Karpas-422 (cell line): ENCODE data around the gene HDAC4. TPM values are rescaled to one million over a fixed set of nuclear protein-coding genes. Genes with fewer than 3 reads are reported as not detected.

Experiments used
- DNase-seq: peaks from one replicate; pipeline ENCODE4 v3.0.0-alpha.2; 2015
- H2AFZ ChIP-seq: fragments of 200-600 bp; sonication (generic); 2 replicates; pipeline ENCODE4 v1.6.1; 2014; ENCODE audit warnings: antibody characterized with exemption, low read length, mixed read lengths
- H3K27ac ChIP-seq: fragments of 200-600 bp; sonication (generic); 2 replicates; pipeline ENCODE4 v1.5.1; 2014; ENCODE audit warnings: mild to moderate bottlenecking, low read length, moderate library complexity
- H3K27me3 ChIP-seq: fragments of 200-600 bp; sonication (generic); 2 replicates; pipeline ENCODE4 v1.6.1; 2014; ENCODE audit warnings: low read length, mixed read lengths
- H3K36me3 ChIP-seq: fragments of 200-600 bp; sonication (generic); 2 replicates; pipeline ENCODE4 v1.6.1; 2014; ENCODE audit warnings: low read length, mixed read lengths; ENCODE audit not compliant: insufficient read depth
- H3K4me1 ChIP-seq: fragments of 200-600 bp; sonication (generic); 2 replicates; pipeline ENCODE4 v1.6.1; 2014; ENCODE audit warnings: mild to moderate bottlenecking, low read length, mixed read lengths
- H3K4me2 ChIP-seq: fragments of 200-600 bp; sonication (generic); 2 replicates; pipeline ENCODE4 v1.6.1; 2014; ENCODE audit warnings: low read length, low read depth, mild to moderate bottlenecking; ENCODE audit not compliant: poor library complexity, severe bottlenecking
- H3K4me3 ChIP-seq: fragments of 200-600 bp; sonication (generic); 2 replicates; pipeline ENCODE4 v1.5.1; 2014; ENCODE audit warnings: mild to moderate bottlenecking, antibody characterized with exemption, low read length, mixed read lengths
- H3K79me2 ChIP-seq: fragments of 200-600 bp; sonication (generic); 2 replicates; pipeline ENCODE4 v1.6.1; 2014; ENCODE audit warnings: mild to moderate bottlenecking, low read length, mixed read lengths
- H3K9ac ChIP-seq: fragments of 200-600 bp; sonication (generic); 2 replicates; pipeline ENCODE4 v1.6.0; 2014; ENCODE audit warnings: low read length
- H3K9me2 ChIP-seq: fragments of 200-600 bp; sonication (generic), shearing (Covaris generic); replicated peaks from 2 replicates; pipeline ENCODE4 v1.6.0; 2014; ENCODE audit warnings: mild to moderate bottlenecking, low read length, moderate library complexity; ENCODE audit not compliant: insufficient read depth
- H3K9me3 ChIP-seq: fragments of 300-700, 200-600 bp; sonication (generic); 2 replicates; pipeline ENCODE4 v1.6.1; 2014; ENCODE audit warnings: low read length, mixed read lengths
- H4K20me1 ChIP-seq: fragments of 200-600 bp; sonication (generic); 2 replicates; pipeline ENCODE4 v1.6.1; 2014; ENCODE audit warnings: mild to moderate bottlenecking, antibody characterized with exemption, low read length, low read depth; ENCODE audit not compliant: insufficient read depth
- total RNA-seq: library from RNA; depleted of rRNA; stranded (reverse); fragments of >200 nt; shearing (Covaris generic); gene quantifications from 2 replicates; pipeline ENCODE4 v1.2.3, GENCODE V29; 2014; ENCODE audit warnings: low replicate concordance

The HDAC4 gene
- total RNA-seq, 1 experiment from 2014 or later: 8.5 TPM

DNA sequence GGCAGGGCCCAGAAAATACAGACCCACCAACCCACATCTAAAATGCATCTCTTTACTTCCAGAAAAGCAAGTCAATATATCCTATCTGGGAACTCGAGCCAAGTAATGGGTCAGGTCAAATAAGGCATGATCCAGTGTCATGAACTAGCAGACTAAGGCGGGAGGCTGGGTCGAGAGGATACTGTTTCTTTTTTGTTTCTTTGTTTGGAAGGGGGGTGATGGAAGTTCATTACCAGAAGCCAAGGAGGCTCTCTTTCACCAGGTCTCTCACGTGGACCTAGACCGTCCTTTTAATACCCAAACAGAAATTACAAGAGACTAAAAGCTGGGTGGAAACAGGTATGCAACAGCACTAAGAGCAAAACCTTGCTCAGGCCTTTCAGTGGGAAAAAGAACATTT is 108.3 kb downstream of the HDAC4 start:
- Histone ChIP-seq H3K9me2 (no peaks in the 10 kb centered on the region), H3K27me3 (no peaks in the 10 kb centered on the region), H3K9me3 (no peaks in the 10 kb centered on the region), H3K27ac (no peak overlapping the region), H3K4me3 (no peak overlapping the region), H3K4me2 (no peak overlapping the region), H3K9ac (no peak overlapping the region), H3K36me3 (no peaks in the 10 kb centered on the region), H3K4me1 (no peaks in the 10 kb centered on the region), H3K79me2 (no peaks in the 10 kb centered on the region), H2AFZ (no peak overlapping the region), H4K20me1 (peaks cover 67% of the 10 kb centered on the region)
- no peak for DNase-seq

DNA sequence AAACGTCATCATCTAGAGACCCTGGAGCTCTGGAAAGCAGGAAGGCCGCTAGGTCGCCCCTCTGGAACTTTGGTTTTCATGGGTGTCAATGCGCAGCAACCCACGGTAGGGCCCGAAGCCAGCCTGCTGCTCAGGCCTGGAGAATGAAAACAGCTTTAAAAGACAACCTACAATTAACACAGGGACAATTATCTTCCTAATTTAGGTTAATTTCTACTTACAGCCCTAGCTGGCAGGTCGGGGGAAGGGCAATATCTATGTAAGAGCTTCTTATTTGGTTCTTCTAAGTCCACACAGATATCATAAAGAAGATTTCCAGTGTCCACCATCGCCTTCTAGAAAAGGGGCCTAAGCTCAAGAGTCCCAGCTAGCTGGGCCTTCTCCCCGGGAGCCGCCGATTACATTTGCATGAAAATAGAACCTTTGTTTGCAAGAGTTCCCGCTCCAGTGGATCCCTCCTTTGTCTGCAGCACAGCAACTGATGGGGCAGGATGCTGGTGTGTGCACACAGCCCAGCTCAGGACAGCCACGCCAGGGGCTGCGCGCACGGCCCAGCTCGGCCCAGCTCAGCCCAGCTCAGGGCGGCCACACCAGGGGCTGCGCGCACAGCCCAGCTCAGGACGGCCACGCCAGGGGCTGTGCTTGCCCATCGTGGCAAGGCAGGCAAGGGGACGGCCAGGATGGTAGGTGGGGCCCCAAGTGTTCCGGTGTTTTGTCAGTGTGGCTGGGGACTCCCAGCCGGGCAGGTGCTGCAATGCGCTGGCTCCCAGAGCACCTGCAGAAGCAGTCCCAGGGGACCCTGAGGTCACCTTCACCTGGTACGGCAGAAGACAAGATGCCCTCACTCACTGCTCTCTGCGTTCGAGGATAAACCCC is 109.1 kb downstream of the HDAC4 start:
- H3K27me3 ChIP-seq: no peaks in the 10 kb centered on the region
- no peak overlapping the region for H2AFZ ChIP-seq
- no peaks in the 10 kb centered on the region for H3K4me1 ChIP-seq
- no peaks in the 10 kb centered on the region for H3K9me3 ChIP-seq
- no peak overlapping the region for H3K4me3 ChIP-seq
- no peaks in the 10 kb centered on the region for H3K36me3 ChIP-seq
- no peak overlapping the region for H3K27ac ChIP-seq
- H4K20me1 ChIP-seq: peaks cover 62% of the 10 kb centered on the region; the same call in 1 of the 2 replicates
- no peak overlapping the region for H3K4me2 ChIP-seq
- H3K79me2 ChIP-seq: no peaks in the 10 kb centered on the region
- H3K9ac ChIP-seq: no peak overlapping the region
- H3K9me2 ChIP-seq: no peaks in the 10 kb centered on the region
- no peak for DNase-seq

DNA sequence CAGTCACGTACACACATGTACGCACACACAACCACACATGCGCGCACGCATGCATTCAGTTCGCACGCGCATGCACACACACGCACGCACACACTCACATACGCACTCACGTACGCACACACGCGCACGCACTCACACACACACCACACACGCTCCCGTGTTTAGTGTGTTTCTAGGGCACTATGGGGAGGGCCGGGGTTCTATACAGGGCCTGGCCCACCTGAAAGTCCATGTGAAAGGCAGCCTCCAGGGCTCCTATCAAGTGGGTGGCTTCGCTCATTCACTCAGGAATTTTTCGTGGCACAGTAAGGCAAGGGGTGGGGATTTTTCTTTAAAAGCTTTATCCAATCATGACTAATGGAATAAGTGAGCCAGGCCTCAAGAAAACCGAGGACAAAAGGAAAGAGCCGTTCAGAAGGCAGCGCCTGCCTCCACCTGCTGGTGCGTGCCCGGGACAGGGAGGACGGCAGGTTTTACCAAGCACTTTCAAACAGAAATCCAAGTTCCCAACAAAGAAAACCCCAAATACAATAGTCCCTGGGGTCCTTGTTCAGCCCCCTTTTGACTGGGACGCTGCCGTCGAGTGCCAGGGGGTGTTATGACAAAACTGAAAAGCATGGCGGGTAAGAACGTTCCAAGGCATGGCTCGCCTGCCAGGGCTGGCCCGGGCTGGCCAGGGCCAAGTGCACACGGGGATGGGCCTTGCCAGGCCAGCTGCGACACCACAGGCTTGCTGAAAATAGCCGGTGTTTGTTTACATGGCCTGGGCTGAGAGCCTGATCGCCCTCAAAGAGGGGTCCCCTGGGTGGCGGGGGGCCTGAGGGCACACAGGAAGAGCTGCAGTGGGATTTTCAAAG is 110.0 kb downstream of the HDAC4 start:
- Histone ChIP-seq H3K4me3 (no peak overlapping the region), H3K9me3 (no peaks in the 10 kb centered on the region), H3K9ac (no peak overlapping the region), H2AFZ (no peak overlapping the region), H3K27me3 (no peaks in the 10 kb centered on the region), H3K79me2 (no peaks in the 10 kb centered on the region), H4K20me1 (peaks cover 60% of the 10 kb centered on the region; the same call in 1 of the 2 replicates), H3K4me1 (no peaks in the 10 kb centered on the region), H3K9me2 (no peaks in the 10 kb centered on the region), H3K27ac (no peak overlapping the region), H3K4me2 (no peak overlapping the region), H3K36me3 (no peaks in the 10 kb centered on the region)
- DNase-seq: no peak

DNA sequence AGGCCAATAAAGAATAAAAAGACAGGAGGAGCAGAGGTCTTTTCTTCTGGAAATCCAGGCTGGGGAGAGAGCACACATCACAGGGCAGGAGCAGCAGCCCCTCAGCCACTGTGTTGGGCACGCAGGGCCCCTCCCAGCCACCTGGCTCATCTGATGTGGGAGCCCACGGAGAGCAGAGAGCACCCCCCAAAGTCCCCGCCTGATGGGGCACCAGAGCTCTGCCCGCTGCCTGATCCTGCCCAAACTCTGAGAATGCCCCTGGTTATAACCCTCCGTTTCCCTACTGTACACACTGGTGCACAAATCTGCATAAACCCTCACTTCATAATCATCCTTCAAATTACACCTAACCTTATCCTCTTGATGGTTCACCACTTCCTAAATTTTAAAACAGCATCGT is 111.3 kb downstream of the HDAC4 start:
- no peak for DNase-seq
- H3K4me1 ChIP-seq: no peaks in the 10 kb centered on the region
- no peaks in the 10 kb centered on the region for H3K79me2 ChIP-seq
- peaks cover 54% of the 10 kb centered on the region; the same call in 1 of the 2 replicates for H4K20me1 ChIP-seq
- H3K4me2 ChIP-seq: no peak overlapping the region
- H2AFZ ChIP-seq: no peak overlapping the region
- no peaks in the 10 kb centered on the region for H3K9me2 ChIP-seq
- no peak overlapping the region for H3K27ac ChIP-seq
- H3K36me3 ChIP-seq: no peaks in the 10 kb centered on the region
- H3K4me3 ChIP-seq: no peak overlapping the region
- no peaks in the 10 kb centered on the region for H3K27me3 ChIP-seq
- H3K9ac ChIP-seq: no peak overlapping the region
- no peaks in the 10 kb centered on the region; the same call in 1 of the 2 replicates for H3K9me3 ChIP-seq

- Histone ChIP-seq H3K9ac (no peak overlapping the region), H3K4me1 (no peaks in the 10 kb centered on the region), H3K36me3 (no peaks in the 10 kb centered on the region), H3K27me3 (no peaks in the 10 kb centered on the region), H3K27ac (no peak overlapping the region), H4K20me1 (peaks cover 54% of the 10 kb centered on the region; the same call in 1 of the 2 replicates), H3K4me2 (no peak overlapping the region), H3K9me3 (no peaks in the 10 kb centered on the region; the same call in 1 of the 2 replicates), H2AFZ (no peak overlapping the region), H3K4me3 (no peak overlapping the region), H3K79me2 (no peaks in the 10 kb centered on the region), H3K9me2 (no peaks in the 10 kb centered on the region)
- DNase-seq: no peak
These were observed 111.8 kb downstream of the HDAC4 start for GRCh38 chr2:239288951-239289511.

- no peak overlapping the region for H3K9ac ChIP-seq
- no peaks in the 10 kb centered on the region for H3K79me2 ChIP-seq
- no peaks in the 10 kb centered on the region for H3K36me3 ChIP-seq
- no peak overlapping the region for H3K4me2 ChIP-seq
- H2AFZ ChIP-seq: no peak overlapping the region
- no peak overlapping the region for H3K27ac ChIP-seq
- no peaks in the 10 kb centered on the region for H3K9me2 ChIP-seq
- H3K9me3 ChIP-seq: peaks cover 5% of the 10 kb centered on the region
- no peak overlapping the region for H3K4me3 ChIP-seq
- peaks cover 49% of the 10 kb centered on the region; the same call in 1 of the 2 replicates for H4K20me1 ChIP-seq
- no peak for DNase-seq
- H3K27me3 ChIP-seq: no peaks in the 10 kb centered on the region
- no peaks in the 10 kb centered on the region for H3K4me1 ChIP-seq
These were observed 112.6 kb downstream of the HDAC4 start for GRCh38 chr2:239288237-239288636.

GRCh38 chr2:239287461-239287860 is 113.4 kb downstream of the HDAC4 start:
- H3K79me2 ChIP-seq: no peaks in the 10 kb centered on the region
- H3K36me3 ChIP-seq: no peaks in the 10 kb centered on the region
- H3K9me2 ChIP-seq: no peaks in the 10 kb centered on the region
- H3K4me1 ChIP-seq: no peaks in the 10 kb centered on the region
- H4K20me1 ChIP-seq: peaks cover 41% of the 10 kb centered on the region; the same call in 1 of the 2 replicates
- no peak overlapping the region for H3K9ac ChIP-seq
- no peak for DNase-seq
- H3K4me2 ChIP-seq: no peak overlapping the region
- no peak overlapping the region for H3K4me3 ChIP-seq
- H2AFZ ChIP-seq: no peak overlapping the region
- peaks cover 12% of the 10 kb centered on the region for H3K9me3 ChIP-seq
- H3K27ac ChIP-seq: no peak overlapping the region
- H3K27me3 ChIP-seq: no peaks in the 10 kb centered on the region

DNA sequence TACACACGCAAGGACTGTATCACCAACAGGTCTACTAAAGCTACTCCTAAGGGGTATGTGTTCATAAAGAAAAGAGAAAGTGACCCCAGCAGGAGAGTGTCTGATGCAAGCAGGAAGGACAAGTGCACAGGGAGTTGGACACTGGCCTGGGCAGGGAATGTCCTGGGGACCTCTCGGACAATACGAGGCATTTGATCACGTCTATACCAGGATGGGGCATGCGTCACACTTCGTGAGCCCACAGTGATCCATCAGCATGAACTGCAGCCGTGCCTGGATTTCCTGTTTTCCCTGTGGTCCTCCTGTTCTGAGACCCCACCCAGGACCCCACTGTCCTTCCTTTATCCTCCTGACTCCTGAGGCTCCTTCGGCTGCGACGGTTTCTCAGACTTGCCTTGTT is 113.9 kb downstream of the HDAC4 start:
- peaks cover 14% of the 10 kb centered on the region for H3K9me3 ChIP-seq
- H3K9me2 ChIP-seq: no peaks in the 10 kb centered on the region
- H3K27me3 ChIP-seq: no peaks in the 10 kb centered on the region
- peaks cover 37% of the 10 kb centered on the region; the same call in 1 of the 2 replicates for H4K20me1 ChIP-seq
- no peaks in the 10 kb centered on the region for H3K36me3 ChIP-seq
- no peaks in the 10 kb centered on the region for H3K79me2 ChIP-seq
- H3K4me2 ChIP-seq: no peak overlapping the region
- H3K4me3 ChIP-seq: no peak overlapping the region
- H3K27ac ChIP-seq: no peak overlapping the region
- no peak overlapping the region for H2AFZ ChIP-seq
- no peak overlapping the region for H3K9ac ChIP-seq
- no peaks in the 10 kb centered on the region for H3K4me1 ChIP-seq
- no peak for DNase-seq
